ENCODE measurements around the gene UNC79. TPM values are rescaled to one million over a fixed set of nuclear protein-coding genes. Genes with fewer than 3 reads are reported as not detected.

UNC79 gene
- total and polyA plus RNA-seq, 2 donors from 2014 or later = 0.56 to 0.79 TPM

DNA sequence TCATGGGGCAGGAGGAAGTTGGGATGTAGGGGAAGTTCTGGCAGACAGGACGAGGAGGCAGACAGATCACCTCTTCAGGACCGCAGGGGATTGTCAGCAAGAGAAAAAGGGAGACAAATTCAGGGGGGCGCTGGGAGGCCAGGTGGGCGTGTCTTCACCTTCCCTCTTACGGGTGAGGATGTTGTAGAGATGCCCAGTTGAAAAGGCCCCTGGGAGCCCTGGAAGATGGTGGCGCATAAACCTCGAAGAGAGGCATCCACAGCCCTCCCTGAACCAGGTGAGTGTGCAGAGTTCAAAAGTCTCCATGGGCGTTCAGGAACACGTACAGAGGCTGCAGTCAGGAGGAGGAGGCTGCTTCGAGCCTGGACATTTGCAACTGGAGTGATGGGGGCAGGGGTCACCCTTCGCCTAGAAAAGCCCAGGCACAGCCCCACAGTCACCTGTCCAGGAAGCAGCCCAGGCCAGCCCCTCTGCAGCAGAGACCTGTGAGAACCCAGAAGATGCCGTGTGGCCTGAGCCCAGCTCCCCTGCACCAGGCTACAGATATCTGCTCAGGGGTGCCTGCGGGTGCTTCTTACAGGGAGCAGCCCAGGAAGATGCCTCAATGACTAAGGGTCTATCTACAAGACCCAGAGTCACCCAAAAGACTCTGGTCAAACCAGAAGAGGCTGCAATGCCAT, 283.1 kb downstream of the UNC79 start:
- no peak for FAIRE-seq

DNA sequence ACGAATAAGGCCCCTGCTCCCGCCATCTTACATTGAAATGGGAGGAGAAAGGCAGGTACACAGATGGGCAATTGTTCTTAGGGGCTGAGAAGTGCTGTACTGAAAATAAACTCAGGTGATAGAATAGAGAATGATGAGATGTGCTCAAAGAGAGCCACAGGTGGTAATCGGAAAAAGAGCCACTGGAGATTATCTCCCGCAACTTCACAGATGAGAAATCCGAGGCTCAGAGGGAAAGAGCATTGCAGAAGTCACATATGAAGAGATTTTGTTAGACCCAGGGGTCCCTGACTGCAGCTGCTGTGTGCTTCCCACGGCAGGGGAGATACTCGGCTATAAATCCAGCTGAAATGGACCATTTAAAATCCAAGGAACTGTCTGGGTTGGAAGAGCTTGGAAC, 283.9 kb downstream of the UNC79 start:
- no peaks in the 10 kb centered on the region for H3K9me3 ChIP-seq (ENCODE audit: control insufficient read depth in 2 of 3, insufficient read depth in 1 of 3, low read length in 3 of 3)
- intact Hi-C loops (cut with DNase I) = no loop called here
- no peak overlapping the region for H3K4me3 ChIP-seq (ENCODE audit: low read length in 3 of 3)
- DNase-seq = no peak
- TF ChIP-seq, protein P1, sequence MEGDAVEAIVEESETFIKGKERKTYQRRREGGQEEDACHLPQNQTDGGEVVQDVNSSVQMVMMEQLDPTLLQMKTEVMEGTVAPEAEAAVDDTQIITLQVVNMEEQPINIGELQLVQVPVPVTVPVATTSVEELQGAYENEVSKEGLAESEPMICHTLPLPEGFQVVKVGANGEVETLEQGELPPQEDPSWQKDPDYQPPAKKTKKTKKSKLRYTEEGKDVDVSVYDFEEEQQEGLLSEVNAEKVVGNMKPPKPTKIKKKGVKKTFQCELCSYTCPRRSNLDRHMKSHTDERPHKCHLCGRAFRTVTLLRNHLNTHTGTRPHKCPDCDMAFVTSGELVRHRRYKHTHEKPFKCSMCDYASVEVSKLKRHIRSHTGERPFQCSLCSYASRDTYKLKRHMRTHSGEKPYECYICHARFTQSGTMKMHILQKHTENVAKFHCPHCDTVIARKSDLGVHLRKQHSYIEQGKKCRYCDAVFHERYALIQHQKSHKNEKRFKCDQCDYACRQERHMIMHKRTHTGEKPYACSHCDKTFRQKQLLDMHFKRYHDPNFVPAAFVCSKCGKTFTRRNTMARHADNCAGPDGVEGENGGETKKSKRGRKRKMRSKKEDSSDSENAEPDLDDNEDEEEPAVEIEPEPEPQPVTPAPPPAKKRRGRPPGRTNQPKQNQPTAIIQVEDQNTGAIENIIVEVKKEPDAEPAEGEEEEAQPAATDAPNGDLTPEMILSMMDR (IDR thresholded peaks at IDR 0.05; ENCODE audit: borderline replicate concordance, extremely low read depth, insufficient read depth) = no peak
- H3K36me3 ChIP-seq (ENCODE audit: control insufficient read depth in 2 of 3, insufficient read depth in 3 of 3, low read length in 3 of 3) = no peaks in the 10 kb centered on the region
- FAIRE-seq = no peak
- H3K27me3 ChIP-seq (ENCODE audit: control insufficient read depth, insufficient read depth, low read length) = no peaks in the 10 kb centered on the region
- H3K27ac ChIP-seq (ENCODE audit: low read depth in 2 of 2, low read length in 2 of 2) = no peak overlapping the region
- H3K9ac ChIP-seq (ENCODE audit: low read length in 3 of 3) = no peak overlapping the region
- peaks cover 0 to 2% (median 0%) of the 10 kb centered on the region in 3 donors for H3K4me1 ChIP-seq (ENCODE audit: control insufficient read depth in 2 of 3, insufficient read depth in 2 of 3, low read depth in 1 of 3, low read length in 3 of 3)

More for the DNA sequence above, 283.1 kb downstream of the UNC79 start:
- peak in 1 of 5 donors; percentile 51 for DNase-seq
- TF ChIP-seq, protein P1 (IDR thresholded peaks at IDR 0.05; ENCODE audit: borderline replicate concordance, extremely low read depth, insufficient read depth) = no peak
- Histone ChIP-seq H3K27ac (ENCODE audit: low read depth in 2 of 2, low read length in 2 of 2) (no peak overlapping the region), H3K27me3 (ENCODE audit: control insufficient read depth, insufficient read depth, low read length) (no peaks in the 10 kb centered on the region), H3K4me3 (ENCODE audit: low read length in 3 of 3) (no peak overlapping the region), H3K9ac (ENCODE audit: low read length in 3 of 3) (no peak overlapping the region), H3K36me3 (ENCODE audit: control insufficient read depth in 2 of 3, insufficient read depth in 3 of 3, low read length in 3 of 3) (no peaks in the 10 kb centered on the region), H3K4me1 (ENCODE audit: control insufficient read depth in 2 of 3, insufficient read depth in 2 of 3, low read depth in 1 of 3, low read length in 3 of 3) (peaks cover 0 to 2% (median 0%) of the 10 kb centered on the region in 3 donors), H3K9me3 (ENCODE audit: control insufficient read depth in 2 of 3, insufficient read depth in 1 of 3, low read length in 3 of 3) (no peaks in the 10 kb centered on the region)
- intact Hi-C loops (cut with DNase I) = no loop called here

DNA sequence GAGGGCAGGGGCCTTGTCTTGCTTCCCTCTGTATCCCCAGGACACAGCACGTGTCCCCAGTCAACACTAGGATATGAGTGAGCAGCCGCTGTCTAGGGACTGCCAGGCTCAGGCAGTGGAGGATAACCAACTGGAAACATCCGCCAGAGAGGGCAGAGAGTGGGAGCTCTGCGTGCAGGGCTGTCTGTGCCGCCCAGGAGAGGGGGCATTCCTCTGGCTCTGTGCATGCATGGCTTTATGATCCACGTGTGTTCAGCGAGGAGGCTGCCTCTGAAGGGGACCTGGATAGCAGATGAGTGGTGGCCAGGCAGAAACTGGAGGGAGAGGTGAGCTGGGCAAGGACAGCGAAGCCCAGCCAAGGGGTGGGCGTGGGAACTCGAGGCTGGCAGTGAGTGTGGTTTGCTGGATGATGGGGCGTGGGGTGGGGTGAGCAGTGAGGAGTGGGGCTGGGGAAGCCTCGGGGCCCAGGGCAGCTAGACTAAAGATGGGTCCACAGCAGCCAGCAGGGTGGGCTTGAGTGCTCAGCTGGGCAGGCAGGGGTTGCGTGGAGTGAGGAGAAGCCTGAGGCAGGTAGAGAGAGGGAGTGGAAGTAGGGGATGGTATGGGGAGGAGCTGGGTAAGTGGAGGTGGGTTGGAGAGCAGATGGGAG, 284.7 kb downstream of the UNC79 start:
- H3K27ac ChIP-seq (ENCODE audit: low read depth in 2 of 2, low read length in 2 of 2) = no peak overlapping the region
- H3K27me3 ChIP-seq (ENCODE audit: control insufficient read depth, insufficient read depth, low read length) = no peaks in the 10 kb centered on the region
- H3K9ac ChIP-seq (ENCODE audit: low read length in 3 of 3) = no peak overlapping the region
- TF ChIP-seq, protein P1 (IDR thresholded peaks at IDR 0.05; ENCODE audit: borderline replicate concordance, extremely low read depth, insufficient read depth) = no peak
- no peak overlapping the region for H3K4me3 ChIP-seq (ENCODE audit: low read length in 3 of 3)
- no peaks in the 10 kb centered on the region for H3K9me3 ChIP-seq (ENCODE audit: control insufficient read depth in 2 of 3, insufficient read depth in 1 of 3, low read length in 3 of 3)
- DNase-seq (peak in 4 of 5 donors; percentile 17 to 59 (median 38)), FAIRE-seq (no peak)
- H3K4me1 ChIP-seq (ENCODE audit: control insufficient read depth in 2 of 3, insufficient read depth in 2 of 3, low read depth in 1 of 3, low read length in 3 of 3) = peaks cover 0 to 2% (median 0%) of the 10 kb centered on the region in 3 donors
- intact Hi-C loops (cut with DNase I) = no loop called here
- no peaks in the 10 kb centered on the region for H3K36me3 ChIP-seq (ENCODE audit: control insufficient read depth in 2 of 3, insufficient read depth in 3 of 3, low read length in 3 of 3)
